ENCODE data around the gene DCAF11.
A peak's percentile ranks its signal among the peaks of the same experiment; 100 is the strongest.

The DCAF11 gene

DNA sequence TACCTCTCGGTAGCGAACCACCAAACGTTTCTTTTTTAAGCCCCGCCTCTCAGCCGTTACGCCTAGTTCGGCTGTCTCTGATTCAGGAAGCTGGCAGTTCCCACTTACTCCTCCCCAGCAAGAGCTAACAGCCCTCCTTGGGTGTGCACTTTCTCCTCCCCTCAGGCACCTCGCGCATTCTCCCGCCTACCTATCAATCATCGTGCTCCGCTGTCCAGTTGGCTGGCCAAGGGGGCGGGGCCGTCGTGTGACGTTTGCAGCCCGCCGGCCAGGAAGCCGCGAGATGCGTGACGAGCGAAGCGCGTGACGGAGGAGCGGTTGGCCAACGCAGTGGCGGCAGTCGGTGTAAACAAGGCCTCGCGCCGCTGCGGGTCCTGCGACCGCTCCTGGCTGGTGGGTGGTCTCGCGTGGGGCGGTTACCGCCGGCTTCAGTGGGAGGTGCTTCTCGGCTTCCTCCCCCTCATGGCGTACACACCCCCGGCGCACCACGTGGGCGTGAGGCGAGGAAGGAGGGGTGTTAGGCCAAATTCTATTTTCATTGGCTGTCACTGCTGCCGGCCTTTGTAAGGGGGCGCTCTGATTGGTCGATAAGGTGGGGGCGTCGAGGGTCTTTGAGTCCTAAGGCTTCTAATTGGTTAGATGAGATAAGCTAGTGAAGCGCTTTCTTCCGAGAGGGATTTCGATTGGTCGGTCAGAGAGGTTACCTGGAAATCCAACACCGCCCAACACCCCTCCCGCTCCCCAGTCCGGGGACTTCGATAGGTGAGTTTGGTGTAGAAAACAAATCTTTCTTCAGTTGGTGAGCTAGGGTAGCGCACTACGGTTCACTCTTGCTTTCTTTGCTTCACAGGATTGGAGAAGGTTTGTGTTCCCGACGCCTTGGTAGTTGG is at the start of gene DCAF11, which contains the start of gene NRL:
Gene DCAF11, plus strand, starts transcription at position 246 of the 890 bp plus-strand sequence. CDS start 818 bp downstream, outside the sequence.
Gene NRL, minus strand, starts transcription at position 418 of the 890 bp plus-strand sequence. CDS start 32,101 bp downstream, outside the sequence.
- FAIRE-seq: peak; percentile 79
- peak; percentile 96 for DNase-seq (ENCODE audit: low spot score)

DNA sequence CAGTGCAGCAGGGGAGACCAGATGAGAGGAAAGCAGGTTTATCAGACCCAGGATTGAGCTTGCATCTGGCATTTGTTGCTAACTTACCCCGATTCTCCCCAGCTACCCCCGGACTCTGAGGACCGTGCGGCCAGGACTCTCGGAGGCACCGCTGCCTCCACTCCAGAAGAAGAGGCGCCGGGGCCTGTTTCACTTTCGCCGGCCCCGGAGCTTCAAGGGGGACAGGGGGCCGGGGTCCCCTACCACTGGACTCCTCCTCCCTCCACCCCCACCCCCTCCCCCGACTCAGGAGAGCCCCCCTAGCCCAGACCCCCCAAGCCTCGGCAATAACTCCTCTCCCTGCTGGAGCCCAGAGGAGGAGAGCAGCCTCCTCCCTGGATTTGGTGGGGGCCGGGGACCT is 49.7 kb upstream of the DCAF11 start:
- no peak for DNase-seq (ENCODE audit: low spot score)
- no peak for FAIRE-seq

DNA sequence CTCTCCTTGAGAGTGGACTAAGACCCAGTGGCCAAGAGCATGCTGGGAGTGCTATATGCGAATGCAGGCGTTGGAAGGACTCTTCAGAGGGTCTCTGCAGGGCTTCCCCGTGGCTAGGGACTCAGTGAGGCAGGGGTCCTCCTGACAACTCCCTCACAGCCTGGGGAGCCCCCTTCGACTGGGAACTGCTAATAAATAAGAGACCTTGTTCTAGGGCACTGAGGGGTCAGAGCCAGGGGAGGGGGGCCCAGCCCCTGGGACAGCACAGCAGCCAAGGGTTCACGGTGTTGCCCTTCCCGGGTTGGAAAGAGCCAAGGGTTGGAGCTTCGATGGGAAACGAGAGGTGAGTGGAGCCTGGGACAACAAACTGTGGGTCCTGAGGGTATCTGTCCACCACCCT is 49.2 kb upstream of the DCAF11 start:
- no peak for FAIRE-seq
- DNase-seq (ENCODE audit: low spot score): no peak

DNA sequence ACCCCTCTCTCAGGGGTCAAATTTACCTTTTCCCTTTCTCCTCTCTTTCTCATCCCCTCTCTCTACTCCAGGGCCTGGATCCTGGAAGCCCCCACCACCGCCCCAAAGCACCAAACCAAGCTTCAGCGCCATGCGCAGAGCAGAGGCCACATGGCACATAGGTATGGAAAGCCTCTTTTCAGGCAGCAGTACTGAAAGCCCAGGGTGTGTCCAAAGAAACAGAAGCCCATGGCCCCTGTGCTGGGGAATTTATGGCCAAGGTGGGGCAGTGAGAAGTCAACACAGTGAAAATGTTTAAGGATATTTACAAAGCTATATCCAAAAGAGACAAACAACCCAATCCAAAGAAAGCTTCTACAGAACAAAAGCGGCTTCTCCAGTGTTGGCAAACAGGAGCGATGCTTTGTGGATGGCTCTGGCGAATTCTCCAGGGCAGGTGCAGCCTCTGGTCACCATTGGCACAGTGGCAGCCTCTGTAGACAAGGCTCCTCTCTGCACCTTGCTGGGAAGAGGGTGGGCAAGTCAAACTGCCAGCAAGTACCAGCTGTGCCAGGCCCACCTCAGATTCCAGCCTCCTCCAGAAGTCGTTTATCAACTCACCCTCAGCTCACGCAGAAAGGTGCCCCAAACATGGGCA is 48.0 kb upstream of the DCAF11 start:
- DNase-seq (ENCODE audit: low spot score) (no peak), FAIRE-seq (no peak)

DNA sequence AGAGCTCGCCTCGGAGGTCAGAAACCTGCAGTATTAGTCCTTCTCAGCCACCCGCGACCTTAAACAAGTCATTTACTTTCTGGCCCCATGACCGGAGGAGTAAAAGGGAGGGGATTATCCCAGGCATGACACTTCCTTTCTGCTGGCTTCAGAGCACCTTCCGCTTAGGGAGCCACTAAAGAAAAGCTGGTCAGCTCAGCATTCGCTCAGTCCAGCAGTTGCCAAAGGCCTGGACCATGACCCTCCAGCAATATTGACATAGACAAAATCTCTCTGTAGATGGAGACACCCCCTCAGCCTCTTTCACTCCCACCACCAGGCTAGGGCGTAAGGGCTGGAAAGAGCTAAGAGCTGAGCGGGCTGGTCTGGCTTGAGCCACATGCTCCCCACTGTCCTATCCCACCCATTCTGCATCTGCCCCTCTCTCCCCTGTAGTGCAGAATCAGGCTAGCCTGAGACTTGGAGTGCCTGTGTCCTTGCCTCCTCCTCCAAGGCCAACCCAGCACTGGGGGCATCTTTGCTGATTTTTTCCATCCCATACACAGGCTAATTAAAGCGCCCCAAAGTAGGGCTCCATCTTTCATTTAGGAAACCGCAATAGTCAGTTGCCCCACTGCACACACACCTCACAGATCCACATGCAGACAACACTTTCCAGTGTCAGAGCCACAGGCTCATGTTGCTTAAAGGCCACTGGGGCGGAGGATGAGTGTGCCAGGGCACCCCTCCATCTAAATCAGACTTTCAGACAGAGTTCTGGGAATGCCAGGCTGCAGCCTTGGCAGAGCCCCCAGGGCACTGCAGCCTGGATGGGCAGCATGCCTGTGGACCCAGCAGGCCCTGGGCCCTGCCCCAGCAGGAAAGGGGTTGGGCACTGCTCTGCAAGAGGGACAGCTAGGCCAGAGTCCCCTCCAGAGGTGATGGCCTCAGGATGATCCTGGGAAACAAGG is 47.2 kb upstream of the DCAF11 start:
- FAIRE-seq: no peak

DNA sequence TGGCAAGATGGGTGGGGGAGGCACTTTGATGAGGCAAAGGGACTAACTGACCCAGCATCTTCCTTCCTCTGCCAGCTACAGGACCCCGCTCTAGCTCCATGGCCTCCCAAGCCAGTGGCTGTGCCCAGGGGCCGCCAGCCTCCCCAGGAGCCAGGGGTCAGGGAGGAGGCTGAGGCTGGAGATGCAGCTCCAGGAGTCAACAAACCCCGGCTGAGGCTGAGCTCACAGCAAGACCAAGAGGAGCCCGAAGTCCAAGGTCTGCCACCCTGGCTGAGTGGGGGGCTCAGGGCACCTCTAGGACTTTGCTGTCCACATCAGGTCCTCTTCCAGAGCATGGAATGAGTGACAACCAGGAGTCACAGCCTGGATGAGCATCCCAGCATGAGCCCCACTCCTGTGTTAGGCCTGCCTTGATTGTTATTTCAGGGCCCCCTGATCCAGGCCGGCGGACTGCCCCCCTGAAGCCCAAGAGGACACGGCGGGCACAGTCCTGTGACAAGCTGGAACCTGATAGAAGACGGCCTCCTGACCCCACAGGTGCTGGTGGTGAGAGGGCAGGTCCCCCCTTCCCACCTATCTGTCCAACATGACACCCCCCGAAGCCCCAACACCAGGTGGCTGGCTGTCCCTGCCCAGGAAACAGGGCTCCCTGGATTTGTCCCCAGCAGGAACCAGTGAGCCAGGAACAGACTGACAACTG is 45.7 kb upstream of the DCAF11 start:
- DNase-seq (ENCODE audit: low spot score): no peak

More for the DNA sequence above, 47.2 kb upstream of the DCAF11 start:
- no peak for DNase-seq (ENCODE audit: low spot score)

DNA sequence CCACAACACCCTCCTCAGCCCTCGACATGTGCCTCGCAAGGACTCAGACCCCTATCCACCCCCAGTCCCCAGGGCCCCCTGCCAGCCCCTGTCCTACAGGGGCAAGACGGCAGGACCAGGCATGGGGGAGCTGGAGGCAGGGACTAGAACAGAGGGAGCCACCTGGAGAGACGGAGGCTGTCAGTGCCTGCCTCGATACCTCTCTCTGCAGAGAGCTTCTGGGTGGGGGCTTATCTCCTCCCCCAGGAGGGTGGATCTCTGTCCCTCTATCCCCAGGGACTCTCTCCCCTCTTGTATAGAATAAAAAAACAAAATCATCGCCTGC is 45.2 kb upstream of the DCAF11 start:
- FAIRE-seq (no peak), DNase-seq (ENCODE audit: low spot score) (no peak)

More for the DNA sequence above, 45.7 kb upstream of the DCAF11 start:
- FAIRE-seq: no peak

DNA sequence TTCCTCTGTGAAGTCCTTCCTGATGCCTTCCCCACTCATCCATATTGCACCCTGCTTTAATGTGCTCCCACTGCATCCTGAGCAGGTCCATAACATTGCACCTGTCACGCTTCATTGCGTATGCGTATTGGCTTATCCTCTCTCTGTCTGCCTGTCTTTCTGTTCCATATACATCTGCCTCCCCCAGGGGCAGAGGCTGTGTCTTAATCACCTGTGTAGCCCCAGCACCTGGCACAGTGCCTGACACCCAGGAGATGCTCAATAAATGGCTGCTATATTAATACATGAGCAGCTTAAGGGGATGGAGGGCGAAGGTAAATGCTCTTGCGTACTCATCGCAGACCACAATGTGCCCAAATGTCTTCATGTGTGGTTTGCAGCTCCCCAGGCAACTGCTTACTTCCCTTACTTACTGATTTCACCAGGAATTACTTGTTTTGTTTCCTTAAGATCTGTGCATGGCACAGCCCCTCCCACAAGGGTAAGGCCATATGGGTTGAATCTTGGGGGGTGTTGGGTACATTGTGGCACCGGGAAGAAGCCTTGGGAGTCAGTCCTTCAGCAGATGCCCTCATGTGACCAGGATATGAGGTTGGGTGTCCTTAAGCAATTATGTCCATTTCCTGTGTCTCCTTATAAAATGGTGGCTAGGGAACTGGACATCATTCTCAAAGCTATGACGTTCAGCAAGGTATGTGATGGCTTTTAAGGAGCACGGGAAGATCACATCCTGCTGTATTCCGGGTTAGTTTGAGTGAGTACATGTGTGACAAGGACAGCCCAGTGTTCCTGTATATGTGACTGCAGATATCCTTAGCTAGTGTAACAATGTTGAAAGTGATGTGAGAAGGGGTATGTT is 44.1 kb upstream of the DCAF11 start:
- FAIRE-seq: no peak

DNA sequence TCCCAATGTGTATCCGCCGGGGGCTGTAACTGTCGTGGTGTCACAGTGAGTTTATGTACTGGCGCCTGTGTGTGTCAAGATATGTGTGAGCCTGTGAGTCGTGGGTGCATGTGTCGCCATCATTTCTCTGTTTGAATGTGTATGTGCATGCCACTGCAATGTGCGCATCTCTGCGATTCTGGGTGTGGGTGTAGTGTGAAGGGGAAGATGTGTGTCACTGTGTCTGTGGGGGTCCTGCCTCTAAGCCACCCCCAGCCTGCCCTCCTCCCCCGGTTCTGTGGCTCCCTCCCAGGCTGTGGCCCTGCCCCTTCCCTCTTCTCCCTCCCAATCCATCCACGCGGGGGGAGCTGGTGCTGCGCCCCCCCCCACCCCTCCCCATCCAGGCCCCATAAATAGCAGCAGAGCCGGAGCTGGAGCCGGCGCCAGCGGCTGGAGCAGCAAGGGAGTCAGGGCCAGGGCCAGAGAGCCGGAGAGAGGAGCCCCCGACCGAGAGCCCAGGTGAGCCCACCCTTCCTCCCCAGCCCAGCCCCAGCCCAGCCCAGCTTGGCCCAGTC is 43.4 kb upstream of the DCAF11 start, which contains the start of gene CPNE6:
Gene CPNE6, plus strand, starts transcription at position 419 of the 554 bp plus-strand sequence. CDS start 1,375 bp downstream, outside the sequence.
- FAIRE-seq (no peak), DNase-seq (ENCODE audit: low spot score) (no peak)

More for the DNA sequence above, 44.1 kb upstream of the DCAF11 start:
- no peak for DNase-seq (ENCODE audit: low spot score)

DNA sequence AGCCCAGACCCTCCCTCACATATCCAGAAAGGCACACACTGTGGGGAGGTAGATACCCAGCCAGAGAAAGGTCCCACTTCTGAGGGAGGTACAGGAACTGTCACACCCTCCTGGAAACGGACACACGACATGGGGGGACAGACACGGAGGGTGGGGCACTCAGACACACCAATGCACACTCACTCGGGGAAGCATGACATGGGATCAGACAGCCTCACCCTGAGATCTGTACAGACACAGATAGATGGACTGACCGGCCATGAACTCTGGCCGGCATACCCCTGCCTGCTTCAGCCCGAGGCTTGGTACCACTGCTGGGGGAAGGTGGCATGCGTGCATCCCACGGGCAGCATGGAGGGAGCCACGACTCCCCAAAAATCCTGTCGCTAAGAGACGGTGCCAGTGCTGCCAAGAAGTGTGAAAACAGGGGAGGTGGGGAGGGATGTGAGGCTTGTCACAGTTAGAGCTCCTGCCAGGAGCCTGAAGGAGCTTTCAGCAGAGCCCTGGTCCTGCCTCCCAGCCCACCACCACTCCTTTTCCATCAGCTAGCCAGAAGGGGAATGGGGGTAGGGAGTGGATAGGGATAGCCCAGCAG is 42.6 kb upstream of the DCAF11 start:
- DNase-seq (ENCODE audit: low spot score) (no peak), FAIRE-seq (no peak)

DNA sequence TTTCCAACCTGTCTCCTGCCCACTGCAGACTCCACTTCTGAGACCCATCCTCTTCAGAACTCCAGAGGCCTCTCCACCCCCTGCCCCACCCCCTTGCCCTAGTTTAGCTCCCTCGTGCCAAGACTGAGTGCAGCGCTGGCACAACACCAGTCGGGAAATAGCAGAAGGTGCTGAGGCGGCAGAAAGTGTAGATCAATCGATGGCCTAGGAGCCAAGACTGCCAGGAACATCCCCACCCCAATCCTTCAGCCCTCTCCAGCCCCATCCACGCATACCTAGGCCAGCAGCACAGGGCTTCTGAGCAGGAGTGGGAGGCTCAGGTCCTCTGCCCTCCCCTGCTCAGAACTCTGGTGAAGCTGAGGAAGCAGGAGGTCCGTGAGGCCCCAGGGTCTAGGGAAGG is 42.1 kb upstream of the DCAF11 start:
- DNase-seq (ENCODE audit: low spot score) (no peak), FAIRE-seq (no peak)

DNA sequence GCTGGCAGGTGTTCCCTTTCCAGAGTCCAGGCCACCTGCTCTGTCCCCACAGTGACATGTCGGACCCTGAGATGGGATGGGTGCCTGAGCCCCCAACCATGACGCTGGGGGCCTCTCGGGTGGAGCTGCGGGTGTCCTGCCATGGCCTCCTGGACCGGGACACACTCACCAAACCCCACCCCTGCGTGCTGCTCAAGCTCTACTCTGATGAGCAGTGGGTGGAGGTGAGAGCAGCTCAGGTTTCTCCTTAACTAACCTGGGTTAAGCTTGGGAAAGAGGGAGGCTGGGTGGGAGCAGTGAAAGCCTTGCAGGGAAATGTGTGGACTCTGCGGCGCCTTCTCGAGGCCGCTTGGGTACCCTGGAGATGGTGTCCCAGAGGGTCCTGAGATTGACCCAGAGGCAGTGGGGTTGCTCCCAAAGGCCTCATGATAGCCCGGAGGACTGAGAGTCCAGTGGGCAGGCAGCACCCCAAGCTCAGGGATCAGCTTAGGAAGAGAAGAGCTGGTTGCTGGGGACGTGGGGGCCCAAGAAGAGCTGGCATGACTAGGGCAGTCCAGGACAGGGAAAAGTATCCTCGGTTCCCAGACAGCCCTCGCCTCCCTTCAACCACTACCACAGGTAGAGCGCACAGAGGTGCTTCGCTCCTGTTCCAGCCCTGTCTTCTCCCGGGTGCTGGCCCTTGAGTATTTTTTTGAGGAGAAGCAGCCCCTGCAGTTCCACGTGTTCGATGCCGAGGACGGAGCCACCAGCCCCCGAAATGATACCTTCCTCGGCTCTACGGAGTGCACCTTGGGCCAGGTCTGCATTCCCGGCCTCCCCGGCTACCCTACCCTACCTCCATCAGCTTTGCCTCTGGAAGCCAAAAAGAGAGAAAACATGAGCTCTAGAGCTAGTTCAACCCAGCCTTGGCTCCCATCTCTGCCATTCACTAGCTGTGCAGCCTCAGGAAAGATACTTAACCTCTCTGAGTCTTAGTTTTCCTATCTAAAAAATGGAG is 41.4 kb upstream of the DCAF11 start:
- DNase-seq (ENCODE audit: low spot score) (no peak), FAIRE-seq (no peak)

DNA sequence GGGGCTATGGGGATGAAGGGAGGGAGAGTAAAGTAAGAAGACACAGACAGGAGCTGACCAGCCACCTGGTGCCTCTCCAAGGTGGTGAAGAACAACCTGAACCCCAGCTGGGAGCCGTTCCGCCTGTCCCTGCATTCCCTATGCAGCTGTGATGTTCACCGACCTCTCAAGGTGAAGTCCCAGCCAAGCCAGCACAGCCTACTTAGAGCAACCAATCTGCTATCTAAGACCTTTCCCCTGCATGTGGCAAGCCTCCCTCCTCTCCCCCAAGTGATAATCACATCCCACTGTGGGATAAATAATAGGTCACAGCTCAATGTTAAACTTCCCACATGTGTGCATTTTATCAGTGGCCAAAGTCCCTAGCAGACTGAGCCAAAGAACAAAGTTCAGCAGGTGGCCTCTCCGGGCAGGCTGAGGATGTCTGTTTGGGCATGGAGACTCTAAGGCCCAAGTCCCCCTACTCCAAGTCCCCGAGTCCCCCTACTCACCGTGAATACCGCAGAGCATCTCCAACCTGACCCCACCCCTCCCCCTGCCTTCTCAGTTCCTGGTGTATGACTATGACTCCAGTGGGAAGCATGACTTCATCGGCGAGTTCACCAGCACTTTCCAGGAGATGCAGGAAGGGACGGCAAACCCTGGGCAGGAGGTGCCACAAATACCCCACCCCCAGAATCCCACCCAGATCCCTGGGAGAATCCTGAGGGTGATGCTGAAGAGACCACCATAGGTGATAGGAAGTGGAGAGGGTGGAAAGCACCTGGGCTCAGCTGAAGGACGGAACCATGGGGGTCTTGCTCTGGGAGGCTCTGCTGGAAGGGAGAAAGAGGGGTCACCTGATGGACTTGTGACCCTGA is 39.7 kb upstream of the DCAF11 start:
- no peak for DNase-seq (ENCODE audit: low spot score)
- FAIRE-seq: no peak

DNA sequence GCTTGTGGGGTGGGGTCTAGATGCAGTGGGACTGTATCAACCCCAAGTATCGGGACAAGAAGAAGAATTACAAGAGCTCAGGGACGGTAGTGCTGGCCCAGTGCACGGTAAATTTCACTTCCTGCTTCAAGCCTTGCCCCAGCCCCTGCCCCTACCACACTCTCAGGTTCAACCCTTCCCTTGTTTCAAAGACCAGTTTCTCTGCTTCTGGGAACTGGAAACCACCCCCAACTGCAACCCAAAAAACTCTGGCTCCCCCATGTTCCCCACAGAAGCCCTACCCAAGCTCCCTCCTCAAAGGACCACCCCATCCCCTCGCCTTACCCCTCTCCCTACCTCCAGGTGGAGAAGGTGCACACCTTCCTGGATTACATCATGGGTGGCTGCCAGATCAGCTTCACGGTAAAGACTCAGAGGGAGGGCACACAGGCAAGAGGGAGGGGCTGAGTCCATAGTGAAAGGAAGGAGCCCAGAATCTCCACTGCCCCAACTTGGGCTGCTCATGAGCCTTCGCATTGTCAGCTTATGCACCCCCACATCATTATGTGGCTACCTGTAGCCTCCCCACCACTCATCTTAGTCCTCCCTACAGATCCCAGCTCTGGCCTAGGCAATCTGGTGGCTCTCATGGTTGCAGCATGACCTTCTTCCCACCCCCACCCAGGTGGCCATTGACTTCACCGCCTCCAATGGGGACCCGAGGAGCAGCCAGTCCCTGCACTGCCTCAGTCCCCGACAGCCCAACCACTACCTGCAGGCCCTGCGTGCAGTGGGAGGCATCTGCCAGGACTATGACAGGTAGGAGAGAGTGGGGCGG is 38.9 kb upstream of the DCAF11 start:
- no peak for DNase-seq (ENCODE audit: low spot score)
- FAIRE-seq: no peak

DNA sequence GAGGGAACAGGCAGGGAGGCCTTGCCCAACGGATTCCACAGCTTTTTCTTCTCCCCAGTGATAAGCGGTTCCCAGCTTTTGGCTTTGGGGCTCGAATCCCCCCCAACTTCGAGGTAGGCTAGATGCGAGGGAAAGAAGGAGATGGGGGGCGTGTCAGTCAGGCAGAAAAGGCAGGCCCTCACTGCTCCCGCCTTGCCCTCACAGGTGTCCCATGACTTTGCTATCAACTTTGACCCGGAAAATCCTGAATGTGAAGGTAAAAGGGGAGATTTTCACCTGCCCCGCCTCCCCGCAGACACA is 38.3 kb upstream of the DCAF11 start:
- no peak for FAIRE-seq

DNA sequence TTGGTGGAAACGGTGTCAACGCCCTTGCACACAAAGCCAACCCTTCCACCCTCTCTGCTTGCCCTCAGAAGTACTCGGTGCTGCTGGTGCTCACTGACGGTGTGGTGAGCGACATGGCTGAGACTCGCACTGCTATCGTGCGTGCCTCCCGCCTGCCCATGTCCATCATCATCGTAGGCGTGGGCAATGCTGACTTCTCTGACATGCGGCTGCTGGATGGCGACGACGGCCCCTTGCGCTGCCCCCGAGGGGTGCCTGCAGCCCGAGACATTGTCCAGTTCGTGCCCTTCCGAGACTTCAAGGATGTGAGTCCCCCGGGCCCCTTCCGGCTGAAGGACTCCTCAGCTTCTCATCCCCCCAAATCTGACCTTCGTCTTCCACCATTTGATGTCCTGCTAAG is 37.5 kb upstream of the DCAF11 start:
- DNase-seq (ENCODE audit: low spot score): no peak
- FAIRE-seq: no peak

More for the DNA sequence above, 38.3 kb upstream of the DCAF11 start:
- no peak for DNase-seq (ENCODE audit: low spot score)
